ENCODE data around the gene GLRA2.
"Not testable (repeated sequence)": the region's sequence is repeated elsewhere in the genome, so short reads cannot be mapped to it uniquely, and the experiment has no call there.

The GLRA2 gene

GRCh38 chrX:14546190-14546589 lies 16.9 kb downstream of the GLRA2 start:
- Mint-ChIP-seq H3K4me3 (no peak overlapping the region), H3K4me1 (ENCODE audit: low read depth) (no peaks in the 10 kb centered on the region), H3K27me3 (ENCODE audit: low read depth) (no peaks in the 10 kb centered on the region), H3K36me3 (ENCODE audit: low read depth) (no peaks in the 10 kb centered on the region), H3K27ac (no peak overlapping the region), H3K9me3 (no peaks in the 10 kb centered on the region)
- no peak for DNase-seq (ENCODE audit: low spot score)

DNA sequence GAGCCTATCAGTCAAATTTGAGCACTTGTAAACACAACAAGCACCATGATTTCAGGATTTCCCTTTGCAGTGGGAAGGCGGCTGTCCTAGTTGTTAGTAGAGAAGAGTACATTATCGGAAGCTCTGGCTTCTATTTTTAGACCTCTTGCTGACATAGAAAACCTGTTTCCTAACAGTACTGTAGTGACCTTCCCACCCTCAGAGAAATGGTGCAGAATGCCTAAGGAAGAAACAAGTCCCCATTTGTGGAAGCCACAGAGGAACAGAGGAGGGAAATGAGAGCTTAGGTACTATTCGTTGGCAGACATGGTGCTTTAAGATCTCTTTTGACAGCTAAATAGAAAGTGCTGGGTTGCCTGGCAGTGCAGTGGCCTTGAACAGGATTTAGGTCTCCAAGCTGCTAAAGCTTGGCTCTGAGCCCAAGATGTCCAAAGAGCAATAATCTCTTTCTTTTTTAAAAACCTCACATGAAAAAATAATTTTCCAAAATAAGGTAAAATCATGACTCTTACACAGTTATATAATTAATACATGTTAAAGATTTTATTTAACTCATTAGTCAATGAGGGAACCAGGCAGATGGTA lies 24.9 kb downstream of the GLRA2 start:
- no peaks in the 10 kb centered on the region for H3K27me3 Mint-ChIP-seq (ENCODE audit: low read depth)
- no peaks in the 10 kb centered on the region for H3K4me1 Mint-ChIP-seq (ENCODE audit: low read depth)
- DNase-seq (ENCODE audit: low spot score): no peak
- no peak overlapping the region for H3K4me3 Mint-ChIP-seq
- H3K9me3 Mint-ChIP-seq: no peaks in the 10 kb centered on the region
- H3K36me3 Mint-ChIP-seq (ENCODE audit: low read depth): no peaks in the 10 kb centered on the region
- no peak overlapping the region for H3K27ac Mint-ChIP-seq

DNA sequence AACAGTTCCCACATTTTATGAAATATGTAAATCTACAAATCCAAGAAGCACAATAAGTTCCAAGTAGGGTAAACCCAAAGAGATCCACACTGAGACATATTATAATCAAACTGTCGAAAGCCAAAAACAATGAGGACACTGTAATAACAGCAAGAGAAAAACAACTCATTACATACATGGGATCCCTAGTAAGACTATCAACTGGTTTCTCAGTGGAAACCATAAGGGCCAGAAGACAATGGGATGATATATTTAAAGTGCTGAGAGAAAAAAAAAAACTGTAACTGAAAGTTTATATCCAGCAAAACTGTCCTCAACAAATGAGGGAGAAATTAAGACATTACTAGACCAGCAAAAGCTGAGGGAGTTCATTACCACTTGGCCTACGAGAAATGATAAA lies 34.7 kb downstream of the GLRA2 start:
- DNase-seq (ENCODE audit: low spot score): no peak
- no peak overlapping the region for H3K27ac Mint-ChIP-seq
- no peaks in the 10 kb centered on the region for H3K9me3 Mint-ChIP-seq
- no peaks in the 10 kb centered on the region for H3K27me3 Mint-ChIP-seq (ENCODE audit: low read depth)
- no peaks in the 10 kb centered on the region for H3K4me1 Mint-ChIP-seq (ENCODE audit: low read depth)
- no peak overlapping the region for H3K4me3 Mint-ChIP-seq
- no peaks in the 10 kb centered on the region for H3K36me3 Mint-ChIP-seq (ENCODE audit: low read depth)

DNA sequence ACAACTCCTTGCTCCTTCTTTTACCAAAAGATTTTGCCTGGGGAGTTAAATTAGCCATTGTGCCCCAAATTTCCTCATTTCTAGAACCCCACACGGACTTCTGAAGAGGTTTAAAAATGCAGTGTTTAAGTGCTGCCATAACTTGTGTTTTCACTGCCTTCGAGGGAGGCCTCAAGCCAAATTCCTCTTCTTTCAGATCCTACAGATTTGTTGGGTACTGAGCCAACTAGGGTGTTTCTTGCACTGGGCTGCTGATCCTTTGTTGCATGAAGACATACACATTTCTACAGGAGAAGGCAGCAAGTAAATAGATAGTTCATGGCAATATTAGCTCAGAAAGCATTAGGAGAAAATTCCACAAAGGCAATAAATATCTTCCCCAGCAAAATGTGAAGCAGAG lies 43.8 kb downstream of the GLRA2 start:
- no peaks in the 10 kb centered on the region for H3K4me1 Mint-ChIP-seq (ENCODE audit: low read depth)
- H3K27me3 Mint-ChIP-seq (ENCODE audit: low read depth): no peaks in the 10 kb centered on the region
- H3K4me3 Mint-ChIP-seq: no peak overlapping the region
- H3K36me3 Mint-ChIP-seq (ENCODE audit: low read depth): no peaks in the 10 kb centered on the region
- no peak overlapping the region for H3K27ac Mint-ChIP-seq
- DNase-seq (ENCODE audit: low spot score): no peak
- no peaks in the 10 kb centered on the region for H3K9me3 Mint-ChIP-seq

- Mint-ChIP-seq H3K9me3 (no peaks in the 10 kb centered on the region), H3K27ac (no peak overlapping the region), H3K36me3 (ENCODE audit: low read depth) (no peaks in the 10 kb centered on the region), H3K4me1 (ENCODE audit: low read depth) (no peaks in the 10 kb centered on the region), H3K27me3 (ENCODE audit: low read depth) (no peaks in the 10 kb centered on the region), H3K4me3 (no peak overlapping the region)
- no peak for DNase-seq (ENCODE audit: low spot score)
These were observed 51.7 kb downstream of the GLRA2 start for GRCh38 chrX:14581081-14581480.

- H3K4me3 Mint-ChIP-seq: no peak overlapping the region
- H3K4me1 Mint-ChIP-seq (ENCODE audit: low read depth): no peaks in the 10 kb centered on the region
- no peaks in the 10 kb centered on the region for H3K36me3 Mint-ChIP-seq (ENCODE audit: low read depth)
- DNase-seq (ENCODE audit: low spot score): no peak
- H3K27ac Mint-ChIP-seq: no peak overlapping the region
- no peaks in the 10 kb centered on the region for H3K9me3 Mint-ChIP-seq
- H3K27me3 Mint-ChIP-seq (ENCODE audit: low read depth): no peaks in the 10 kb centered on the region
These were observed 55.2 kb downstream of the GLRA2 start for GRCh38 chrX:14584548-14584947.

DNA sequence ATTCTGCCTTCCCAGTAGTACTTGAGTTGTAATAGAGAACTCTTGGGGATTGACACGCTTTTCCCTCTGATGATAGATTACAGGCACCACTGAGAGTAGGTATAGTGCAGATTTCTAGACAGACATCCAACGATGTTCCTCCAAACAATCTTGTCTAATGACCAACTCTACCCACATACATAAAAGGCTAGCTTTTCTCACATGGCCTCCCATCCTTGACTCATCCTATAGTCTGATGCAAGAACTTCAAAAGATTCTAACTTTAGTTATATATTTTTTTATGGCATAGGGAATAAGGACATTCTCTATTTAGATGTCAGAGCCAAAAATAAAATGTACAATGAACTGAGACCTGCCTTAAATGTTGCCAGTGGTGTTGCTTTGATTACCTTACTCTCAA lies 60.9 kb downstream of the GLRA2 start:
- DNase-seq (ENCODE audit: low spot score): no peak
- no peak overlapping the region for H3K4me3 Mint-ChIP-seq
- no peaks in the 10 kb centered on the region for H3K36me3 Mint-ChIP-seq (ENCODE audit: low read depth)
- H3K27me3 Mint-ChIP-seq (ENCODE audit: low read depth): no peaks in the 10 kb centered on the region
- H3K9me3 Mint-ChIP-seq: no peaks in the 10 kb centered on the region
- no peak overlapping the region for H3K27ac Mint-ChIP-seq
- H3K4me1 Mint-ChIP-seq (ENCODE audit: low read depth): no peaks in the 10 kb centered on the region

DNA sequence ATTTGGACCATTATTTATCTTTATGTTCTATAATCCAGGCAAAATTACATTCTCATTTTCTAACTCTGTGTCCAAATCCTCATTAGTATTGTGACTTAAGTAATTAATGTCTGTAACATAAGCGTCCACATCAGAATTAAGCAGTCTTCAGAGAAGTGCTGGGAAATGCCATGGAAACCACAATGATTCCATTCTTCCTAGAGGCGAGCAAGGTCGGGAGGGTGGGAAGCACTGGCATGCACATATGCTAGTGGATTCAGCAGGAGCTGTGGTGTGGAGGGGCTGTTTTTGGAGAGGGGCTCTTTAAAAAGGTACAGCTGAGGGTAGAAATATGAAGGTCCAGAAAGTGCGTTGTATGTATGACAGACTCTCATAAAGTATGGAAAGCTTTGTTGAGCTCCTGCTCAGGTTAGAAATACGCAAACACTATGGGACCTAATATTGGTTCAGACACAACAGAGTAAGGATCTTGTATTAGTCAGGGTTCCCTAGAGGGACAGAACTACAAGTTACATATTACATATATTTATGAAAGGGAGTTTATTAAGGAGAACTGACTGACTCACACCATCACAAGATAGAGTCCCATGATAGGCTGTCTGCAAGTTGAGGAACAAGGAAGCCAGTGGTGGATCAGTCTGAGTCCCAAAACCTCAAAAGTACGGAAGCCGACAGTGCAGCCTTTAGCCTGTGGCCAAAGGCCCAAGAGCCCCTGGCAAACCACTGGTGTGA lies 61.5 kb downstream of the GLRA2 start:
- DNase-seq (ENCODE audit: low spot score): no peak
- no peaks in the 10 kb centered on the region for H3K36me3 Mint-ChIP-seq (ENCODE audit: low read depth)
- no peaks in the 10 kb centered on the region for H3K27me3 Mint-ChIP-seq (ENCODE audit: low read depth)
- no peak overlapping the region for H3K27ac Mint-ChIP-seq
- no peak overlapping the region for H3K4me3 Mint-ChIP-seq
- no peaks in the 10 kb centered on the region for H3K9me3 Mint-ChIP-seq
- H3K4me1 Mint-ChIP-seq (ENCODE audit: low read depth): no peaks in the 10 kb centered on the region

GRCh38 chrX:14591976-14592375 lies 62.6 kb downstream of the GLRA2 start:
- H3K27me3 Mint-ChIP-seq (ENCODE audit: low read depth): no peaks in the 10 kb centered on the region

GRCh38 chrX:14594521-14594920 lies 65.2 kb downstream of the GLRA2 start:
- H3K4me1 Mint-ChIP-seq (ENCODE audit: low read depth): no peaks in the 10 kb centered on the region
- H3K27ac Mint-ChIP-seq: no peak overlapping the region
- no peaks in the 10 kb centered on the region for H3K36me3 Mint-ChIP-seq (ENCODE audit: low read depth)
- no peak for DNase-seq (ENCODE audit: low spot score)
- no peaks in the 10 kb centered on the region for H3K9me3 Mint-ChIP-seq
- no peaks in the 10 kb centered on the region for H3K27me3 Mint-ChIP-seq (ENCODE audit: low read depth)
- no peak overlapping the region for H3K4me3 Mint-ChIP-seq

More at GRCh38 chrX:14591976-14592375, 62.6 kb downstream of the GLRA2 start:
- Mint-ChIP-seq H3K27ac (no peak overlapping the region), H3K36me3 (ENCODE audit: low read depth) (no peaks in the 10 kb centered on the region), H3K4me1 (ENCODE audit: low read depth) (no peaks in the 10 kb centered on the region), H3K4me3 (no peak overlapping the region), H3K9me3 (no peaks in the 10 kb centered on the region)
- no peak for DNase-seq (ENCODE audit: low spot score)

DNA sequence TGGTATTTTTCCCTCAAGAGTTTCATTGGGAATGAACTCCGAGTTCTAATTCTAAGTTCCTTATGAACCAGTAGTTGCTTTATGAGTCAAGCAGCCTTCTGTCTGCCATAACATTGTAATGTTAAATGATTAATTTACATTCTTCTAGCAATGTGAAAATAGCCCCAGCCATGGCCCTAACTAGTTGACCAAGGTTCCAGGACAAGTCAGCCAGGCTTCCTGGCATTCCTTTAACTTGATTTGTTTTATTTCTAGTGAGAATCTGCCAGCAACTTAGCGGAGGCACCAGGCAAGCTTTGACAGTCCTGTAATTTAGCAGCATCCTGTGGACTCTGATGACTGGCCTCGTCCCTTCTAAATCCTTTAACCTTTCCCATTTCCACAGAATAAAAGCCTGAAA lies 69.0 kb downstream of the GLRA2 start:
- H3K4me1 Mint-ChIP-seq (ENCODE audit: low read depth): no peaks in the 10 kb centered on the region
- no peaks in the 10 kb centered on the region for H3K27me3 Mint-ChIP-seq (ENCODE audit: low read depth)
- DNase-seq (ENCODE audit: low spot score): no peak
- no peak overlapping the region for H3K4me3 Mint-ChIP-seq
- no peaks in the 10 kb centered on the region for H3K9me3 Mint-ChIP-seq
- H3K27ac Mint-ChIP-seq: no peak overlapping the region
- no peaks in the 10 kb centered on the region for H3K36me3 Mint-ChIP-seq (ENCODE audit: low read depth)

- DNase-seq (ENCODE audit: low spot score): no peak
- no peaks in the 10 kb centered on the region for H3K9me3 Mint-ChIP-seq
These were observed 78.2 kb downstream of the GLRA2 start for GRCh38 chrX:14607446-14607985.

DNA sequence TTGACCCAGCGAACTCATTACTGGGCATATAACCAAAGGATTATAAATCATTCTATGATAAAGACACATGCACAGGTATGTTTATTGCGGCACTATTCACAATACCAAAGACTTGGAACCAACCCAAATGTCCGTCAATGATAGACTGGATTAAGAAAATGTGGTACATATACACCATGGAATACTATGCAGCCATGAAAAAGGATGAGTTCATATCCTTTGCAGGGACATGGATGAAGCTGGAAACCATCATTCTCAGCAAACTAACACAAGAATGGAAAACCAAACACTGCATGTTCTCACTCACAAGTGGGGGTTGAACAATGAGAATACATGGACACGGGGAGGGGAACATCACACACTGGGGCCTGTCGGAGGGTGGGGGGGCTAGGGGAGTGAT lies 83.1 kb downstream of the GLRA2 start:
- H3K4me3 Mint-ChIP-seq; H3K36me3 Mint-ChIP-seq (ENCODE audit: low read depth); H3K27ac Mint-ChIP-seq; H3K27me3 Mint-ChIP-seq (ENCODE audit: low read depth); H3K9me3 Mint-ChIP-seq; DNase-seq (ENCODE audit: low spot score); H3K4me1 Mint-ChIP-seq (ENCODE audit: low read depth): not testable (repeated sequence)

More at GRCh38 chrX:14607446-14607985, 78.2 kb downstream of the GLRA2 start:
- no peaks in the 10 kb centered on the region for H3K27me3 Mint-ChIP-seq (ENCODE audit: low read depth)
- H3K36me3 Mint-ChIP-seq (ENCODE audit: low read depth): no peaks in the 10 kb centered on the region
- H3K4me1 Mint-ChIP-seq (ENCODE audit: low read depth): no peaks in the 10 kb centered on the region
- H3K27ac Mint-ChIP-seq: no peak overlapping the region
- no peak overlapping the region for H3K4me3 Mint-ChIP-seq

- Mint-ChIP-seq H3K36me3 (ENCODE audit: low read depth) (no peaks in the 10 kb centered on the region), H3K9me3 (no peaks in the 10 kb centered on the region), H3K27me3 (ENCODE audit: low read depth) (no peaks in the 10 kb centered on the region), H3K27ac (no peak overlapping the region), H3K4me3 (no peak overlapping the region), H3K4me1 (ENCODE audit: low read depth) (no peaks in the 10 kb centered on the region)
- no peak for DNase-seq (ENCODE audit: low spot score)
These were observed 87.0 kb downstream of the GLRA2 start for GRCh38 chrX:14616301-14616700.

DNA sequence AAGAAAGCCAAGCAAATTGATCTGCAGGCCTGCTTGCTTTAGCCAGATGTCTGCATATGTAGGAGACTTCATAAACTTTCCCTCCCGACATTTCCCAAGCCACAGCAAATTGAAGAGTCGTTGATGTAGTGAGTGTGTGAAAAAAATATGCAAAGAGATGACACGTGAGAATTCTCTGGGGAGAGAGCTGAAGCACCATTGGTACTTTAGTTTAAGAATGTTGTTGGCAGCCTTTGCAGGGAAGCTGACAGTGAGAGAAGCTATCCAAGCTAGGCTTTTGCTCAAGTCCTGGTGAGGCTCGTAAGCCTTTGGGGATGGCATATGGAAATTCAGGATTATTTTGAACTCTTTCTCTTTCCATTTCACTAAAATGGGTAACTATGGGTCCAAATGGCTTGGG lies 87.5 kb downstream of the GLRA2 start:
- Mint-ChIP-seq H3K27ac (no peak overlapping the region), H3K36me3 (ENCODE audit: low read depth) (no peaks in the 10 kb centered on the region)
- no peak for DNase-seq (ENCODE audit: low spot score)

More for the DNA sequence above, 87.5 kb downstream of the GLRA2 start:
- H3K4me1 Mint-ChIP-seq (ENCODE audit: low read depth): no peaks in the 10 kb centered on the region
- no peaks in the 10 kb centered on the region for H3K27me3 Mint-ChIP-seq (ENCODE audit: low read depth)
- H3K4me3 Mint-ChIP-seq: no peak overlapping the region
- H3K9me3 Mint-ChIP-seq: no peaks in the 10 kb centered on the region
